SK-N-SH treated with all-trans-retinoic acid at 6 μM for 48 hours (cell line): ENCODE data around the gene DNAJC17.
A peak's percentile ranks its signal among the peaks of the same experiment; 100 is the strongest.

Source experiments
- ATAC-seq: fragments of 200-7000 bp; cut with Tn5 transposase; 3 replicates; pipeline ENCODE4 v1.9.1; 2020; ENCODE audit warnings: mild to moderate bottlenecking, moderate library complexity
- ARNTL ChIP-seq: fragments of 450-650 bp; formaldehyde crosslinking; IDR thresholded peaks from 2 replicates; pipeline ENCODE4 v1.5.0; 2020; ENCODE audit warnings: low read depth, mild to moderate bottlenecking, moderate library complexity, borderline replicate concordance
- BACH2 ChIP-seq: fragments of 250-450 bp; sonication (Bioruptor Pico); IDR thresholded peaks from 2 replicates; pipeline ENCODE4 v1.9.0; 2021; ENCODE audit warnings: mild to moderate bottlenecking, borderline replicate concordance
- CREB5 ChIP-seq: fragments of 250-450 bp; sonication (Bioruptor Pico); IDR thresholded peaks from 2 replicates; pipeline ENCODE4 v1.5.1; 2020; ENCODE audit warnings: low read depth, mild to moderate bottlenecking, moderate library complexity
- CSDC2 ChIP-seq: fragments of 250-450 bp; sonication (Bioruptor Pico); IDR thresholded peaks from 2 replicates; pipeline ENCODE4 v1.5.0; 2020; ENCODE audit warnings: mild to moderate bottlenecking, moderate library complexity
- CSRNP3 ChIP-seq: fragments of 250-450 bp; sonication (Bioruptor Pico); IDR thresholded peaks from 2 replicates; pipeline ENCODE4 v1.5.1; 2021; ENCODE audit warnings: mild to moderate bottlenecking, moderate library complexity
- ESRRG ChIP-seq: fragments of 250-450 bp; sonication (Bioruptor Pico); IDR thresholded peaks from 2 replicates; pipeline ENCODE4 v1.6.1; 2021; ENCODE audit warnings: mild to moderate bottlenecking
- ISL1 ChIP-seq: fragments of 250-450 bp; sonication (Bioruptor Pico); IDR thresholded peaks from 2 replicates; pipeline ENCODE4 v2.1.2; 2022; ENCODE audit warnings: mild to moderate bottlenecking, moderate library complexity
- OSR1 ChIP-seq: fragments of 250-450 bp; sonication (Bioruptor Pico); IDR thresholded peaks from 2 replicates; pipeline ENCODE4 v1.8.0; 2022; ENCODE audit warnings: moderate library complexity, mild to moderate bottlenecking, inconsistent platforms
- PATZ1 ChIP-seq: fragments of 250-450 bp; sonication (Bioruptor Pico); IDR thresholded peaks from 2 replicates; pipeline ENCODE4 v1.8.0; 2020; ENCODE audit warnings: mild to moderate bottlenecking, moderate library complexity, borderline replicate concordance
- POU6F1 ChIP-seq: fragments of 250-450 bp; sonication (Bioruptor Pico); IDR thresholded peaks from 2 replicates; pipeline ENCODE4 v1.8.0; 2021; ENCODE audit warnings: low read depth, mild to moderate bottlenecking, moderate library complexity, borderline replicate concordance
- PPARA ChIP-seq: fragments of 250-450 bp; sonication (Bioruptor Pico); IDR thresholded peaks from 2 replicates; pipeline ENCODE4 v1.5.0; 2020; ENCODE audit warnings: mild to moderate bottlenecking, borderline replicate concordance
- RARB ChIP-seq: fragments of 250-450 bp; sonication (Bioruptor Pico); IDR thresholded peaks from 2 replicates; pipeline ENCODE4 v1.8.0; 2021; ENCODE audit warnings: mild to moderate bottlenecking, moderate library complexity
- SNAI2 ChIP-seq: fragments of 250-450 bp; sonication (Bioruptor Pico); IDR thresholded peaks from 2 replicates; pipeline ENCODE4 v1.5.0; 2020; ENCODE audit warnings: mild to moderate bottlenecking, moderate library complexity
- TCF4 ChIP-seq: fragments of 250-450 bp; sonication (Bioruptor Pico); IDR thresholded peaks from 2 replicates; pipeline ENCODE4 v1.8.0; 2021; ENCODE audit warnings: mild to moderate bottlenecking, moderate library complexity, borderline replicate concordance
- TOX ChIP-seq: fragments of 250-450 bp; sonication (Bioruptor Pico); IDR thresholded peaks from 2 replicates; pipeline ENCODE4 v1.8.0; 2021; ENCODE audit warnings: mild to moderate bottlenecking, moderate library complexity, borderline replicate concordance
- TSHZ2 ChIP-seq: fragments of 250-450 bp; sonication (Bioruptor Pico); IDR thresholded peaks from 2 replicates; pipeline ENCODE4 v1.5.0; 2020; ENCODE audit warnings: mild to moderate bottlenecking, moderate library complexity
- ZC3H10 ChIP-seq: fragments of 250-450 bp; sonication (Bioruptor Pico); IDR thresholded peaks from 2 replicates; pipeline ENCODE4 v1.5.1; 2021; ENCODE audit warnings: mild to moderate bottlenecking, moderate library complexity
- ZFP3 ChIP-seq: fragments of 250-450 bp; sonication (Bioruptor Pico); IDR thresholded peaks from 2 replicates; pipeline ENCODE4 v1.5.0; 2020; ENCODE audit warnings: mild to moderate bottlenecking, moderate library complexity
- ZFP30 ChIP-seq: fragments of 450-650 bp; formaldehyde crosslinking; IDR thresholded peaks from 2 replicates; pipeline ENCODE4 v1.5.0; 2022; ENCODE audit warnings: mild to moderate bottlenecking, moderate library complexity
- ZNF565 ChIP-seq: fragments of 450-650 bp; formaldehyde crosslinking; conservative IDR thresholded peaks from 2 replicates; pipeline ENCODE4 v1.5.0; 2020; ENCODE audit warnings: low read depth, mild to moderate bottlenecking, moderate library complexity
- ZNF8 ChIP-seq: fragments of 450-650 bp; formaldehyde crosslinking; IDR thresholded peaks from 2 replicates; pipeline ENCODE4 v1.5.0; 2020; ENCODE audit warnings: mild to moderate bottlenecking, moderate library complexity

Gene DNAJC17

GRCh38 chr15:40756938-40757337 is 50.3 kb downstream of the DNAJC17 start:
- TF ChIP-seq TCF4 (CRISPR knock-in tag) (peak; percentile 84; the same call in 1 of the 2 replicates), SNAI2 (no peak), PATZ1 (CRISPR knock-in tag) (no peak), ARNTL (CRISPR knock-in tag) (peak; percentile 75; the same call in 1 of the 2 replicates), TSHZ2 (CRISPR knock-in tag) (peak; percentile 55; the same call in 1 of the 2 replicates), ZNF8 (CRISPR knock-in tag) (no peak)
- ATAC-seq: peak; percentile 55

- no peak for TF ChIP-seq TSHZ2 (CRISPR knock-in tag)
- TF ChIP-seq POU6F1 (CRISPR knock-in tag): no peak
- TF ChIP-seq ZNF565 (CRISPR knock-in tag): no peak
- no peak for TF ChIP-seq ZNF8 (CRISPR knock-in tag)
- TF ChIP-seq ZC3H10 (CRISPR knock-in tag): no peak
- no peak for TF ChIP-seq CSRNP3 (CRISPR knock-in tag)
- no peak for TF ChIP-seq ISL1
- TF ChIP-seq CREB5 (CRISPR knock-in tag): no peak
- TF ChIP-seq TCF4 (CRISPR knock-in tag): no peak
- TF ChIP-seq ZFP3 (CRISPR knock-in tag): no peak
- no peak for TF ChIP-seq CSDC2 (CRISPR knock-in tag)
- no peak for ATAC-seq
Observed at GRCh38 chr15:40755812-40756208, 51.5 kb downstream of the DNAJC17 start.

- ATAC-seq: peak; percentile 87
- TF ChIP-seq SNAI2 (no peak), PPARA (CRISPR knock-in tag) (no peak), BACH2 (no peak), TCF4 (CRISPR knock-in tag) (no peak), ZFP3 (CRISPR knock-in tag) (no peak), ESRRG (CRISPR knock-in tag) (no peak), CSRNP3 (CRISPR knock-in tag) (no peak), RARB (CRISPR knock-in tag) (no peak), TOX (CRISPR knock-in tag) (no peak), OSR1 (no peak), ZFP30 (CRISPR knock-in tag) (no peak)
Observed at GRCh38 chr15:40754883-40755811, 52.1 kb downstream of the DNAJC17 start, which contains the start of gene RMDN3. Gene RMDN3 (minus strand): TSS chr15:40755254. CDS start chr15:40754783, 471 bp downstream.
